Gastroesophageal sphincter (tissue), 4 donors: Measurements from ENCODE around the gene IL17B. TPM values are rescaled to one million over a fixed set of nuclear protein-coding genes. Genes with fewer than 3 reads are reported as not detected.

Source experiments
- ATAC-seq: fragments of 150-250 bp; one replicate; pipeline ENCODE4 v1.9.1; 2016; ENCODE audit warnings: mild to moderate bottlenecking, moderate library complexity
- H3K27ac ChIP-seq, 4 donors: fragments of 200-600 bp; sonication (generic) in 3 of 4; 1 replicate in 3 of 4; 2 replicates in 1 of 4; pipeline ENCODE4 v1.5.1; 2016 to 2019
- H3K27me3 ChIP-seq: fragments of 200-600 bp; sonication (generic); one replicate; pipeline ENCODE4 v1.5.1; 2019
- H3K36me3 ChIP-seq, 2 donors: fragments of 200-600 bp; sonication (generic); one replicate each; pipeline ENCODE4 v1.5.1; 2019; ENCODE audit warnings: control low read depth in 1 of 2
- H3K4me1 ChIP-seq, 3 donors: fragments of 200-600 bp; sonication (generic); 1 replicate in 2 of 3; 2 replicates in 1 of 3; pipeline ENCODE4 v1.5.1; 2016 to 2019; ENCODE audit warnings: control low read depth in 2 of 3
- H3K4me3 ChIP-seq, 2 donors: fragments of 200-600 bp; sonication (generic); one replicate each; pipeline ENCODE4 v1.5.1; 2019; ENCODE audit warnings: mild to moderate bottlenecking in 1 of 2, moderate library complexity in 1 of 2
- H3K9me3 ChIP-seq, 3 donors: fragments of 200-600 bp; sonication (generic); one replicate each; pipeline ENCODE4 v1.5.1; 2017 to 2019; ENCODE audit warnings: control low read depth in 2 of 3
- EP300 ChIP-seq: sonication (generic); formaldehyde crosslinking; IDR thresholded peaks from one replicate; pipeline ENCODE4 v1.6.1; 2017; ENCODE audit warnings: antibody characterized with exemption, mild to moderate bottlenecking
- POLR2A ChIP-seq, 2 donors: fragments of 450-650 bp; IDR thresholded peaks; one replicate each; pipeline ENCODE4 v1.6.1; 2017; ENCODE audit warnings: antibody characterized with exemption in 2 of 2, mild to moderate bottlenecking in 2 of 2, moderate library complexity in 1 of 2
- POLR2AphosphoS5 ChIP-seq: sonication (generic); formaldehyde crosslinking; IDR thresholded peaks from one replicate; pipeline ENCODE4 v1.6.1; 2017; ENCODE audit warnings: antibody characterized with exemption
- whole genome bisulfite sequencing, 2 donors: methylation state at CpG; one replicate each; pipeline ENCODE4 v1.1.5; 2018; ENCODE audit warnings: low coverage in 1 of 2; 5-methylcytosine and 5-hydroxymethylcytosine counted together
- total RNA-seq, 4 donors: library from RNA; depleted of rRNA; stranded (reverse); fragments of >200 nt; gene quantifications; one replicate each; pipeline ENCODE4 v1.1.0, GENCODE V29; 2016
- TF ChIP-seq, protein P1 (sequence below), 4 experiments: fragments of 200-600 bp in 2 of 4; fragments of 450-650 bp in 2 of 4; sonication (generic) in 1 of 4; IDR thresholded peaks; one replicate each; pipeline ENCODE4 v1.5.1; 2017 to 2019; ENCODE audit warnings: antibody characterized with exemption in 4 of 4, mild to moderate bottlenecking in 2 of 4, moderate library complexity in 2 of 4

IL17B gene
- total RNA-seq, 4 donors from 2014 or later = 2.3 to 7.2 (median 4.0) TPM

DNA sequence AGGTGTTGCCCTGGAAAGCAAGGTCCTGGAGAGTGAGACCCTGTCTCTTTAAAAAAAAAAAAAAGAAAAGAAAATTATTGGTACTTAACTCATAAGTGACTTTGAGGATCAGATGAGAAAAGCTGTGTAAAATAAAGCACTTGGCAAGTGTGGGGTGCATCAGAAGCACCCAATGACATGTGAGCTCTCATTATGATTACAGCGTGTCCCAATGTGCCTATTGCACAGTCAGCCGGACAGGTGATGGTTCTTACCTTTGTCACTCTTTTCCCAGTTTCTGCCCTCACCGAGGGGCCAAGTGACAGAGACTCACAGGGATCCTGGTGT is 40.4 kb upstream of the IL17B start:
- Histone ChIP-seq H3K9me3 (no peaks in the 10 kb centered on the region), H3K36me3 (peaks cover 0 to 100% of the 10 kb centered on the region in 2 donors), H3K27ac (peak overlapping the region; percentile 93 to 100 (median 95)), H3K27me3 (no peaks in the 10 kb centered on the region), H3K4me3 (peak overlapping the region in 1 of 2 donors; percentile 74), H3K4me1 (peaks cover 0 to 100% (median 73%) of the 10 kb centered on the region in 3 donors)
- TF ChIP-seq POLR2AphosphoS5 (peak; percentile 70), POLR2A (IDR thresholded peaks at IDR 0.05) (no peak)
- ATAC-seq = no peak
- WGBS, 2 donors = 39% methylated on average over 2 to 3 of the region's 3 CpGs

DNA sequence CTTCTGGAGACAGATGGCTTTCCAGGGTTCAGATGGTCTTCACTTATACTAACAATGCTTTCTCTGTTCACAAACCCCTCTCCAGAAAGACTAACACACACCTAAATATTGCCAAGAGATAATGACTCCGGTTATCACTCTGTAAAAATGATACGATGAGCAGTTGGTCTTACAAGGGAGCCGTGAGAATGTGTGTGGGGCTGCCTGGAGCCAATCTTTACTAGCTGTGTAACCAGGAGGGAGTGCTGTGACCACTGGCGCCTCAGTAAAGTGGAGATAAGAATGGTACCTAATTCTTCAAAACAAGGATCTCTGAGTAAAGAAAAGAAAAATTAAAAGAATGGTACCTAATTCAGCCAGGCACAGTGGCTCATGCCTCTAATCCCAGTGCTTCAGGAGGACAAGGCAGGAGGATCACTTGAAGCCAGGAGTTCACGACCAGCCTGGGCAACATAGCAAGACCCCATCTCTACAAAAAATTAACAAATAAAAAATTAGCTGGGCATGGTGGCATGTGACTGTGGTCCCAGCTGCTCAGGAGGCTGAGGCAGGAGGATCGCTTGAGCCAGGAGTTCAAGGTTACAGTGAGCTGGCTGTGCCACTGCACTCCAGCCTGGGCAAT is 39.9 kb upstream of the IL17B start:
- TF ChIP-seq, protein P1, sequence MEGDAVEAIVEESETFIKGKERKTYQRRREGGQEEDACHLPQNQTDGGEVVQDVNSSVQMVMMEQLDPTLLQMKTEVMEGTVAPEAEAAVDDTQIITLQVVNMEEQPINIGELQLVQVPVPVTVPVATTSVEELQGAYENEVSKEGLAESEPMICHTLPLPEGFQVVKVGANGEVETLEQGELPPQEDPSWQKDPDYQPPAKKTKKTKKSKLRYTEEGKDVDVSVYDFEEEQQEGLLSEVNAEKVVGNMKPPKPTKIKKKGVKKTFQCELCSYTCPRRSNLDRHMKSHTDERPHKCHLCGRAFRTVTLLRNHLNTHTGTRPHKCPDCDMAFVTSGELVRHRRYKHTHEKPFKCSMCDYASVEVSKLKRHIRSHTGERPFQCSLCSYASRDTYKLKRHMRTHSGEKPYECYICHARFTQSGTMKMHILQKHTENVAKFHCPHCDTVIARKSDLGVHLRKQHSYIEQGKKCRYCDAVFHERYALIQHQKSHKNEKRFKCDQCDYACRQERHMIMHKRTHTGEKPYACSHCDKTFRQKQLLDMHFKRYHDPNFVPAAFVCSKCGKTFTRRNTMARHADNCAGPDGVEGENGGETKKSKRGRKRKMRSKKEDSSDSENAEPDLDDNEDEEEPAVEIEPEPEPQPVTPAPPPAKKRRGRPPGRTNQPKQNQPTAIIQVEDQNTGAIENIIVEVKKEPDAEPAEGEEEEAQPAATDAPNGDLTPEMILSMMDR (IDR thresholded peaks at IDR 0.05) = no peak
- peak; percentile 4 for TF ChIP-seq POLR2AphosphoS5
- Histone ChIP-seq H3K27me3 (no peaks in the 10 kb centered on the region), H3K4me1 (peaks cover 0 to 100% (median 69%) of the 10 kb centered on the region in 3 donors), H3K36me3 (peaks cover 0 to 100% of the 10 kb centered on the region in 2 donors), H3K4me3 (peak overlapping the region in 1 of 2 donors; percentile 74), H3K9me3 (no peaks in the 10 kb centered on the region), H3K27ac (peak overlapping the region; percentile 93 to 100 (median 95))
- ATAC-seq = no peak
- 12% methylated on average over 5 to 6 of the region's 6 CpGs for WGBS, 2 donors

DNA sequence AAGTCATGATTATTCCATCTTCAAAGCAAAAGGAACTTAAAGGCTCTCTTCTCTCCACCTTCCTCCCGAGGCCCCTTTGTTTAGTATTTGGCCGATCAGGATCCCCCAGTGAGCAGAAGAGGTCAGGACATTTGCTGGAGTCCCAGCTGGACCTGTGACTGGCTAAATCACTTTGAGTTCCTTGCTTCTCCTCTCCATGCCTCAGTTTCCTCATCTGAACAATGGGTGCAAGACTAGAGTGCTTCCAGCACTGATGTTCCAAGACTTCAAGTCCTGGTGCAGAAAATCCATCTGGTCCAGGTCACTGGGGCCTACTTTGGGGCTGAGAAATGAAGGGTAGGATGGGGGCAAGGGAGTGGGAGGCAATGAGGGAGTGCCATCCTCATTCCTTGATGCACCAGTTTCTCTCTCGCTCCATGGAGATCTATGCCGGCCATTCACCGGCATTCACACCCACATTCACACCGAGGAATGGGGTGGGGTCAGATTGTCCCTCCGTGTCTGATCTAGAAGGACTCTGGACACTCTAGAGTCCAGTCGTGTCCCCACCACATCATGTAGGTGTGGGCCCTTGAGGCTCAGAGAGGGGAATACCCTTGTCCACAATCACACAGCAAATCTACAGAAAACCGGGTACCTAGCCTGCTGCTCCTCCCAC is 38.7 kb upstream of the IL17B start:
- H3K27me3 ChIP-seq = no peaks in the 10 kb centered on the region
- WGBS, 2 donors = 14 to 32% methylated on average over 1 to 4 of the region's 9 CpGs
- H3K27ac ChIP-seq = peak overlapping the region; percentile 93 to 100 (median 95)
- TF ChIP-seq EP300 (no peak), POLR2AphosphoS5 (peak; percentile 70), POLR2A (IDR thresholded peaks at IDR 0.05) (peak in 1 of 2 donors; percentile 26)
- TF ChIP-seq, protein P1 (IDR thresholded peaks at IDR 0.05) = no peak
- ATAC-seq = no peak
- H3K9me3 ChIP-seq = no peaks in the 10 kb centered on the region
- H3K4me3 ChIP-seq = peak overlapping the region; percentile 24 to 74
- peaks cover 0 to 100% of the 10 kb centered on the region in 2 donors for H3K36me3 ChIP-seq
- peaks cover 0 to 100% (median 60%) of the 10 kb centered on the region in 3 donors for H3K4me1 ChIP-seq

DNA sequence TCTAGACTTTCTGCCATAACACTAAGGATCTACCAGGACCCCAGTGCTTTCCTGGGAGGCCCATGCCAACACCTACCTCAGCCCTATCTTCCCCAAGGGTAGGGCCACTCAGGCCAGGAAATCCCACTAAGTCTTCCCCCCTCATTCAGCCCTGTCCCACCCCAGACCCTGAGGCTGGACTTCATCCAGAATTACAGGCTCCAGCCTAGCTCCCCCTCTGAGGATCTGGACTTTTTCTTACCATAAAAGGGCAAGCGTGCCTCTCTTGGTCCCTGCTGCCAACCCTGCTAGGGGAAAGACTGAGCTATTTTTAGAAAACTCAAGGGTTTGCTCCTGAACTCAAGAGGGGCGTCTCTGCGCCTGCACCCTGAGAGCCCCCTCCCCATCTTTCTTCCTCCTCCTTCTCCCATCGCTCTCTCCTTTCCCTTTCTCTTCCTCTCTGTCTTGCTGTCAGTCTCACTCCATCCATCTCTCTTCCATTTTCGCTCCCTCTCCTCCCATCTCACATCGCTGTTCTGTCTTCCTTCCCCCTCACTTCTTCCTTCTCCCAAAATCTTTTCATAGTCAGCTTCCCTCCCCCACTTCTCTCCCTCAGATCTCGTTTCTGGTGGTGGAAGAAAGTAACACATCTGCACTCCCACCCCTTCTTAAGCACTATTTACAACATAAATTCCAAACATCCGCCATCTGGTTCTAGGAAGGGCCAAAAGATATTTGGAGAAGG is 38.1 kb upstream of the IL17B start:
- no peak for ATAC-seq
- 6 to 20% methylated on average over 5 to 7 of the region's 8 CpGs for WGBS, 2 donors
- Histone ChIP-seq H3K4me3 (peak overlapping the region; percentile 24 to 74), H3K9me3 (no peaks in the 10 kb centered on the region), H3K27ac (peak overlapping the region; percentile 93 to 100 (median 95)), H3K4me1 (peaks cover 0 to 100% (median 56%) of the 10 kb centered on the region in 3 donors), H3K27me3 (no peaks in the 10 kb centered on the region), H3K36me3 (peaks cover 0 to 100% of the 10 kb centered on the region in 2 donors)
- no peak for TF ChIP-seq POLR2A (IDR thresholded peaks at IDR 0.05)
- TF ChIP-seq, protein P1 (IDR thresholded peaks at IDR 0.05) = peak in 2 of 4 experiments; percentile 38 to 42
- peak; percentile 64 for TF ChIP-seq POLR2AphosphoS5
